GM21717 (cell line): ENCODE results near the gene ATP6V1G2.
"Not testable (repeated sequence)": the region's sequence is repeated elsewhere in the genome, so short reads cannot be mapped to it uniquely, and the experiment has no call there.

Experiments
- ATAC-seq: cut with Tn5 transposase; IDR thresholded peaks from one replicate; pipeline ENCODE4 v1.9.1; 2021; ENCODE audit warnings: mild to moderate bottlenecking, moderate library complexity; ENCODE audit not compliant: unreplicated experiment

Gene ATP6V1G2

GRCh38 chr6:31546339-31546957 is at the start of gene ATP6V1G2:
Gene ATP6V1G2 (minus strand): TSS chr6:31546608. CDS start chr6:31546559, 49 bp downstream.
- no peak for ATAC-seq

DNA sequence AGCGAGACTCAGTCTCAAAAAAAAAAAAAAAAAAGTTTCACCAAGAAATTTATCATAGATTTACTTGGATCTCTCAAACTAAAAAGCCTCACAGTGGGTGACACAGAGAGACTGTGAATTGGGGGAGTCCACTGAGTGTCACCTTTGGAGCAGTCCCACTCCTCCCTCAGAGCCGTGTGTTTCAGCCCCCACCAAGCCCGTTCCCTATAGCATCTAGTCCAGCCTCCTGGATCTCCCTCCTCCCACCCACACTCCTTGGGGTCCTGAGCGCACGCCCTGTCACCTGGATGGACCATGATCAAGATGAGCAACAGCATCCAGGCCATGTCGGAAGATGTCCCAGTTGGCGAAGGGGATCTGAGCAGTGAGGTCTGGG is 46.0 kb upstream of the ATP6V1G2 start:
- no peak for ATAC-seq

DNA sequence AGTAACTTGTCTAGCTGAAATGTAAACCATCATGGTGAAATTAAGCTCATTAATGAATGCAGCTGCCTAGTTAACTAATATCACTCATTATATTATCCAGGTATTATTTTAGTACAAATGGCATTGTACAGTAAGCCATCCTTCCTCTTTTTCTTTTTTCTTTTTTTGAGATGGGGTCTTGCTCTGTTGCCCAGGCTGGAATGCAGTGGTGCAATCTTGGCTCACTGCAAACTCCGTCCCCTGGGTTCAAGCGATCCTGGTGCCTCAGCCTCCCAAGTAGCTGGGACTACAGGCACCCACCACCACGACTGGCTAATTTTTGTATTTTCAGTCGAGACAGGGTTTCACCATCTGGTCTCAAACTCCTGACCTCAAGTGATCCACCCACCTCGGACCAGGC is 44.3 kb upstream of the ATP6V1G2 start:
- ATAC-seq: not testable (repeated sequence)

- no peak for ATAC-seq
These were observed 42.7 kb upstream of the ATP6V1G2 start for GRCh38 chr6:31588871-31589650.

DNA sequence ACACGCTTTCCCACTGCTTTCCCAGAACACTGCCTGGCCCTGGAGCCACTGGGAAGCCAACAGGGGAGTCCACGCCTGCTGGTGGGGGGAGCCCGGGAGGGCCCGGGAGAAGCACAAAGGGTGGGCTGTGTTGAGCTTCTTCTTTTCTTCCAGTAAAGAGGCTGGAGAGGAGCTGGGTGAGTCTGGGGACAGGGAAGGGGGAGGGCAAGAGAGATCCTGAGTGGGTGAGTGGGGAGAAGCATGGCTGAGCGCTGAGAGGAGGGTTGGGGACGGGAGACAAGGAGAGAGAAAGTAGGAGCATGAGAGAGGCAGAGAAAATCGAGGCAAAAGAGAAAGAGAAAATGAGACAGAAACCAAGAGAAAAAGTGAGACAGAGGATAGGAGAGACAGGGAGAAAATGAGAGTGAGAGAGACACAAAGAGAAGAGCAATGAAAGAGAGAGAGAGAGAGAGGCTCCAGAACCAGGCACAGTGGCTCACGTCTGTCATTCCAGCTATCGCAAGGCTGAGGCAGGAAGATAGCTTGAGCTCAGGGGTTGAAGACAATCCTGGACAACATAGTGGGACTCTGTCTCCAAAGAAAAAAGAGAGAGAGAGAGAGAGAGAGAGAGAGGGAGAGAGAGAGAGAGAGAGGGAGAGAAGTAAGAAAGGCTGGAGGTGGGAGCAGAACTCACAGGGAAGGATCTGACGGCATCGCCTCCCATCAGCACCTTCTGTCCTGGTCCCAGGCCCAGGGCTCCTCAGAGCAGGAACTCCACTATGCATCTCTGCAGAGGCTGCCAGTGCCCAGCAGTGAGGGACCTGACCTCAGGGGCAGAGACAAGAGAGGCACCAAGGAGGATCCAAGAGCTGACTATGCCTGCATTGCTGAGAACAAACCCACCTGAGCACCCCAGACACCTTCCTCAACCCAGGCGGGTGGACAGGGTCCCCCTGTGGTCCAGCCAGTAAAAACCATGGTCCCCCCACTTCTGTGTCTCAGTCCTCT is 41.7 kb upstream of the ATP6V1G2 start:
- no peak for ATAC-seq

GRCh38 chr6:31586599-31587281 is 40.3 kb upstream of the ATP6V1G2 start:
- no peak for ATAC-seq

DNA sequence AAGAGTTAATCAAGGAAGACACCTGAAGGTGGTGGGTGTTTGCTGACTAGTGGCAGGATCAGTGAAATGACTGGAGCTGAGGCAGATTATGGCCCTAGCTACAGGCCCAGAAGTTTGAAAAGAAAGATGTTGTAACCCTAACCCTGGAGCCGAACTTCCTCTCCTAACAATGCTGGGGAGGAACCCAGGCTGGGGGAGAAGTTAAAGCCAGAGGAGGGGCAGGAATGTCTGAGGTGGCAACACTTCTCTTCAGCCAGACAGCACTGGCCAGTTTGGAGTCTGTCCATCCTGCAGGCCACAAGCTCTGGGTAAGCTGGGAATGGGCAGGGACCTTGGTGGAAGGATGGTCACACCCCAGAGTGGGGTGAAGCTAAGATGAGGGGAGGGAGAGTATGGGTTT is 39.6 kb upstream of the ATP6V1G2 start, which contains the start of gene LST1:
TSS of gene LST1 (plus strand) at position 270 of the 400 bp plus-strand sequence. CDS start 1,023 bp downstream, outside the sequence.
- no peak for ATAC-seq

- ATAC-seq: no peak
These were observed 39.1 kb upstream of the ATP6V1G2 start for GRCh38 chr6:31585491-31585890.

GRCh38 chr6:31582230-31582643 is 35.8 kb upstream of the ATP6V1G2 start, which contains the start of gene LTB:
Gene LTB (minus strand): TSS chr6:31582424. CDS start chr6:31582417, 7 bp downstream.
- ATAC-seq: no peak

GRCh38 chr6:31581434-31582229 is 35.2 kb upstream of the ATP6V1G2 start:
- ATAC-seq: no peak

GRCh38 chr6:31580807-31581433 is 34.5 kb upstream of the ATP6V1G2 start:
- ATAC-seq: peak; percentile 40

DNA sequence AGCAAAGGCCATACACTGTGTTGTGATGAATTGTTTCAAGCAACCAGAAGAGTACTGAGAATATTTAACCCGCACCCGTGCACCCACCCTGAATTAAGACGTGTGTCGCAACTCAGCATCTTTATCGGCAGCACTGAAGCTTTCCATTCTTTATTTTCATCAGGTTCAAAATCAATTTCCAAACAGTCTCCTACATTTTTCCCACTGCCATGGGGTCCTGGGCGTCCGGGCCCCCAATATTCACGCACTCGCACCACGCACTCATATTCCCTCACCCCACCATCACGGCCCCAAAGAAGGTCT is 34.0 kb upstream of the ATP6V1G2 start:
- ATAC-seq: no peak

GRCh38 chr6:31579546-31580437 is 33.4 kb upstream of the ATP6V1G2 start:
- ATAC-seq: no peak

- ATAC-seq: no peak
These were observed 32.7 kb upstream of the ATP6V1G2 start for GRCh38 chr6:31579119-31579505.

- ATAC-seq: no peak
These were observed 32.0 kb upstream of the ATP6V1G2 start for GRCh38 chr6:31578184-31579118.

- no peak for ATAC-seq
These were observed 31.2 kb upstream of the ATP6V1G2 start for GRCh38 chr6:31577579-31577966.

GRCh38 chr6:31576897-31577578 is 30.6 kb upstream of the ATP6V1G2 start:
- no peak for ATAC-seq
